Sigmoid colon (tissue), 4 donors: ENCODE measurements around the gene SSUH2.

Experiments
- EP300 ChIP-seq, 4 donors: sonication (generic); formaldehyde crosslinking; IDR thresholded peaks; one replicate each; pipeline ENCODE4 v1.6.1; 2017; ENCODE audit warnings: antibody characterized with exemption in 4 of 4
- POLR2A ChIP-seq, 2 donors: fragments of 450-650 bp; IDR thresholded peaks; one replicate each; pipeline ENCODE4 v1.6.1; 2016; ENCODE audit warnings: antibody characterized with exemption in 2 of 2, mild to moderate bottlenecking in 2 of 2, moderate library complexity in 2 of 2
- POLR2AphosphoS5 ChIP-seq, 4 donors: sonication (generic); formaldehyde crosslinking; IDR thresholded peaks; one replicate each; pipeline ENCODE4 v1.6.1; 2017; ENCODE audit warnings: antibody characterized with exemption in 4 of 4
- TF ChIP-seq, protein P1 (sequence below), 4 experiments: fragments of 450-650 bp in 3 of 4; fragments of 200-600 bp in 1 of 4; IDR thresholded peaks; one replicate each; pipeline ENCODE4 v1.5.1; 2016 to 2019; ENCODE audit warnings: antibody characterized with exemption in 4 of 4, mild to moderate bottlenecking in 3 of 4, moderate library complexity in 2 of 4

DNA sequence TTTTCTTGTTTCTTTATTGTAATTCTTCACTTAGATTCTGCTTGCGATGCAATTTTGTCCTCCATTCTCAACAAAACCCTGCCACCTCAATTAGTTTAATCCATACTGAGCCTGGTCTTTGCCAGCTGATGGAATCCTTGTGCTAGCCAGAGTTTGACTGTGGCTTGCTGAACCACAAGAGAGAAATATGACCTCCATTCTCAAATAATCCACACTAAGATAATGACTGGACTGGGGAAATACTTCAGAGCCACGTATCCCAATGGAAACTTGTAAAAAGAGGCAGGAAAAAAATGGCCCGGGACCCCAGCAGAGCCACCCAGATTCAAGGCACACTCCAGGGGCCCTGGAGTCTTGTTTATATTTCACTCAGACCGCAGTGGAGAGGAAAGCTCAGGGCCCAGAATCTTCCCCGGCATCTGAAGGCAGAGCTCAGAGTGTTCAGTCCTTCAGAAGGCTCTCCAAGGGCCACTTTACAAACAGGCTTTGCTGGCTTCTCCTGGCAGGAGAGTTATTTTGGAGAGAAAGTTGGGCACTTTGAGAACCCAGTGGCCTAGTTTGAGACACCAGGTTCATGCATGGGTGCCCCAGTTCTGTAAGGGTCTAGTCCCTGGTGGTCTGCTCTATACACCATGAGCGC lies 62.7 kb downstream of the SSUH2 start:
- TF ChIP-seq EP300 (IDR thresholded peaks at IDR 0.05) = no peak
- TF ChIP-seq, protein P1, sequence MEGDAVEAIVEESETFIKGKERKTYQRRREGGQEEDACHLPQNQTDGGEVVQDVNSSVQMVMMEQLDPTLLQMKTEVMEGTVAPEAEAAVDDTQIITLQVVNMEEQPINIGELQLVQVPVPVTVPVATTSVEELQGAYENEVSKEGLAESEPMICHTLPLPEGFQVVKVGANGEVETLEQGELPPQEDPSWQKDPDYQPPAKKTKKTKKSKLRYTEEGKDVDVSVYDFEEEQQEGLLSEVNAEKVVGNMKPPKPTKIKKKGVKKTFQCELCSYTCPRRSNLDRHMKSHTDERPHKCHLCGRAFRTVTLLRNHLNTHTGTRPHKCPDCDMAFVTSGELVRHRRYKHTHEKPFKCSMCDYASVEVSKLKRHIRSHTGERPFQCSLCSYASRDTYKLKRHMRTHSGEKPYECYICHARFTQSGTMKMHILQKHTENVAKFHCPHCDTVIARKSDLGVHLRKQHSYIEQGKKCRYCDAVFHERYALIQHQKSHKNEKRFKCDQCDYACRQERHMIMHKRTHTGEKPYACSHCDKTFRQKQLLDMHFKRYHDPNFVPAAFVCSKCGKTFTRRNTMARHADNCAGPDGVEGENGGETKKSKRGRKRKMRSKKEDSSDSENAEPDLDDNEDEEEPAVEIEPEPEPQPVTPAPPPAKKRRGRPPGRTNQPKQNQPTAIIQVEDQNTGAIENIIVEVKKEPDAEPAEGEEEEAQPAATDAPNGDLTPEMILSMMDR (IDR thresholded peaks at IDR 0.05) = no peak
- no peak for TF ChIP-seq POLR2A (IDR thresholded peaks at IDR 0.05)
- no peak for TF ChIP-seq POLR2AphosphoS5 (IDR thresholded peaks at IDR 0.05)
